A549 treated with AZD9567 at 1 μM for 4 hours (cell line): ENCODE results near the gene TMOD3. TPM values are rescaled to one million over a fixed set of nuclear protein-coding genes. Genes with fewer than 3 reads are reported as not detected.

Source experiments
- total RNA-seq: library from RNA; stranded (reverse); fragments of 200-300 nt; extraction: Qiagen RNA extraction; gene quantifications from 5 replicates; pipeline ENCODE4 v1.2.3, GENCODE V29; 2022; ENCODE audit not compliant: insufficient read depth

Gene TMOD3
- 48.5 to 75.3 TPM (median 58.4 TPM) in 5 replicates for total RNA-seq

GRCh38 chr15:51829376-51830275 is at the start of gene TMOD3:
Gene TMOD3, plus strand, starts transcription at chr15:51829653. Its CDS starts 33,232 bp downstream, at chr15:51862885.

Other genes starting within 250 kb of the TMOD3 start
- 17.4 to 20.9 TPM (median 19.2 TPM) in 5 replicates for gene DMXL2, start 206.9 kb upstream of the TMOD3 start, total RNA-seq
- 0.06 to 0.07 TPM (median 0.07 TPM) in 3 of 5 replicates, not detected in the others for gene SCG3, start 148.2 kb upstream of the TMOD3 start, total RNA-seq
- 24.2 to 35.8 TPM (median 25.5 TPM) in 5 replicates for gene LYSMD2, start 92.0 kb upstream of the TMOD3 start, total RNA-seq
- 1.4 to 2.9 TPM (median 2.5 TPM) in 5 replicates for gene TMOD2, start 78.1 kb upstream of the TMOD3 start, total RNA-seq
- gene LEO1, start 142.1 kb downstream of the TMOD3 start, total RNA-seq, result 43.7 to 63.1 TPM (median 46.2 TPM) in 5 replicates
- gene MAPK6, start 189.6 kb downstream of the TMOD3 start, total RNA-seq, result 38.0 to 65.2 TPM (median 46.4 TPM) in 5 replicates